Fibroblast of upper back skin (primary cell): ENCODE results near the gene PKNOX1.
"Not testable (repeated sequence)": the region's sequence is repeated elsewhere in the genome, so short reads cannot be mapped to it uniquely, and the experiment has no call there.

Experiments
- DNase-seq: peaks from one replicate; pipeline ENCODE4 v3.0.0-alpha.2; 2013

Gene PKNOX1

GRCh38 chr21:42956824-42957630, 17.3 kb upstream of the PKNOX1 start:
- DNase-seq: no peak

- DNase-seq: not testable (repeated sequence)
Measured at GRCh38 chr21:42958122-42958521, 16.2 kb upstream of the PKNOX1 start.

GRCh38 chr21:42959728-42960127, 14.6 kb upstream of the PKNOX1 start:
- no peak for DNase-seq

GRCh38 chr21:42962380-42963007, 11.9 kb upstream of the PKNOX1 start:
- DNase-seq: no peak

GRCh38 chr21:42964086-42964485, 10.3 kb upstream of the PKNOX1 start:
- DNase-seq: no peak

GRCh38 chr21:42964546-42965210, 9.7 kb upstream of the PKNOX1 start:
- no peak for DNase-seq

- no peak for DNase-seq
Measured at GRCh38 chr21:42965211-42965560, 9.2 kb upstream of the PKNOX1 start.

GRCh38 chr21:42967616-42968015, 6.7 kb upstream of the PKNOX1 start:
- DNase-seq: not testable (repeated sequence)

- no peak for DNase-seq
Measured at GRCh38 chr21:42969193-42969600, 5.2 kb upstream of the PKNOX1 start.

GRCh38 chr21:42970946-42971653, 3.3 kb upstream of the PKNOX1 start:
- DNase-seq: no peak

GRCh38 chr21:42971897-42972275, 2.5 kb upstream of the PKNOX1 start:
- DNase-seq: no peak

GRCh38 chr21:42973309-42973990, 912 bp upstream of the PKNOX1 start:
- DNase-seq: no peak

GRCh38 chr21:42974832-42975820, 764 bp downstream of the PKNOX1 start:
- DNase-seq: peak; percentile 58

- no peak for DNase-seq
Measured at GRCh38 chr21:42975886-42976608, 1.7 kb downstream of the PKNOX1 start.

GRCh38 chr21:42980312-42981213, 6.2 kb downstream of the PKNOX1 start:
- DNase-seq: no peak

- no peak for DNase-seq
Measured at GRCh38 chr21:42981214-42981523, 6.8 kb downstream of the PKNOX1 start.

GRCh38 chr21:42981862-42982261, 7.5 kb downstream of the PKNOX1 start:
- no peak for DNase-seq

- DNase-seq: peak; percentile 47
Measured at GRCh38 chr21:42983103-42983502, 8.7 kb downstream of the PKNOX1 start.

- no peak for DNase-seq
Measured at GRCh38 chr21:42983869-42984268, 9.5 kb downstream of the PKNOX1 start.
